SU-DHL-6 (cell line): ENCODE measurements around the gene GRID1.

Experiments used
- H2AFZ ChIP-seq: fragments of 200-600 bp; sonication (generic); 2 replicates; pipeline ENCODE4 v1.6.1; 2014; ENCODE audit warnings: low read depth, mild to moderate bottlenecking, moderate library complexity, mixed read lengths, antibody characterized with exemption, low read length; ENCODE audit not compliant: severe bottlenecking
- H3F3A ChIP-seq: fragments of 200-600 bp; shearing (Covaris generic); 2 replicates; pipeline ENCODE4 v1.6.0; 2016; ENCODE audit warnings: antibody characterized with exemption, mild to moderate bottlenecking; ENCODE audit not compliant: insufficient read depth
- H3K27ac ChIP-seq: fragments of 200-600 bp; sonication (generic); 2 replicates; pipeline ENCODE4 v1.5.1; 2016; ENCODE audit warnings: low read depth, mild to moderate bottlenecking, low read length, moderate library complexity, mixed read lengths
- H3K27me3 ChIP-seq: fragments of 200-600 bp; sonication (generic), shearing (Covaris generic); 2 replicates; pipeline ENCODE4 v1.6.0; 2014; ENCODE audit warnings: mild to moderate bottlenecking, low read length
- H3K36me3 ChIP-seq: fragments of 200-600 bp; sonication (generic); 2 replicates; pipeline ENCODE4 v1.6.1; 2014; ENCODE audit warnings: mild to moderate bottlenecking, low read length, mixed read lengths
- H3K4me2 ChIP-seq: fragments of 300-600, 200-600 bp; shearing (Covaris generic), sonication (generic); 2 replicates; pipeline ENCODE4 v1.6.0; 2014; ENCODE audit warnings: low read length, low read depth, mild to moderate bottlenecking; ENCODE audit not compliant: poor library complexity, severe bottlenecking
- H3K4me3 ChIP-seq: fragments of 200-600 bp; sonication (generic); 2 replicates; pipeline ENCODE4 v1.5.1; 2014; ENCODE audit warnings: antibody characterized with exemption, low read length, mild to moderate bottlenecking, mixed read lengths; ENCODE audit not compliant: insufficient read depth, poor library complexity, severe bottlenecking
- H3K79me2 ChIP-seq: fragments of 200-600 bp; sonication (generic); 2 replicates; pipeline ENCODE4 v1.6.1; 2014; ENCODE audit warnings: mild to moderate bottlenecking, low read length, moderate library complexity; ENCODE audit not compliant: insufficient read depth
- H3K9ac ChIP-seq: fragments of 200-600 bp; sonication (generic); 2 replicates; pipeline ENCODE4 v1.7.0; 2014; ENCODE audit warnings: mild to moderate bottlenecking, low read length
- H3K9me2 ChIP-seq: fragments of 200-600 bp; sonication (generic); replicated peaks from 2 replicates; pipeline ENCODE4 v1.6.1; 2014; ENCODE audit warnings: low read length; ENCODE audit not compliant: insufficient read depth
- H3K9me3 ChIP-seq: fragments of 200-600 bp; sonication (generic); 2 replicates; pipeline ENCODE4 v1.6.1; 2014; ENCODE audit warnings: low read length, mixed read lengths; ENCODE audit not compliant: insufficient read depth
- H4K20me1 ChIP-seq: fragments of 200-600 bp; sonication (generic); 2 replicates; pipeline ENCODE4 v1.6.1; 2014; ENCODE audit warnings: low read depth, mild to moderate bottlenecking, antibody characterized with exemption, low read length, moderate library complexity, mixed read lengths
- CTCF ChIP-seq: fragments of 200-600 bp; sonication (generic); IDR thresholded peaks from one replicate; pipeline ENCODE4 v1.5.1; 2017; ENCODE audit warnings: antibody characterized with exemption, mild to moderate bottlenecking, low read length, moderate library complexity; ENCODE audit not compliant: insufficient read depth, poor library complexity, severe bottlenecking
- EZH2phosphoT487 ChIP-seq: fragments of 200-600 bp; sonication (generic), shearing (Covaris generic); conservative IDR thresholded peaks from 2 replicates; pipeline ENCODE4 v1.6.1; 2018; ENCODE audit warnings: mild to moderate bottlenecking, antibody characterized with exemption, low read length, moderate library complexity, mixed read lengths

GRID1 gene

GRCh38 chr10:86053675-86054074 is 312.9 kb downstream of the GRID1 start:
- Histone ChIP-seq H2AFZ (no peak overlapping the region), H3K36me3 (no peaks in the 10 kb centered on the region), H3K9me3 (no peaks in the 10 kb centered on the region), H4K20me1 (no peaks in the 10 kb centered on the region), H3K27me3 (no peaks in the 10 kb centered on the region), H3F3A (no peaks in the 10 kb centered on the region), H3K79me2 (no peaks in the 10 kb centered on the region), H3K9me2 (no peaks in the 10 kb centered on the region), H3K4me3 (no peak overlapping the region), H3K4me2 (no peak overlapping the region), H3K9ac (no peak overlapping the region), H3K27ac (no peak overlapping the region)
- TF ChIP-seq CTCF (no peak), EZH2phosphoT487 (no peak)

GRCh38 chr10:86051586-86051985 is 315.0 kb downstream of the GRID1 start:
- Histone ChIP-seq H3K9ac (no peak overlapping the region), H3F3A (no peaks in the 10 kb centered on the region), H3K9me3 (no peaks in the 10 kb centered on the region), H3K27ac (no peak overlapping the region), H3K9me2 (no peaks in the 10 kb centered on the region), H3K36me3 (no peaks in the 10 kb centered on the region), H3K4me3 (no peak overlapping the region), H3K79me2 (no peaks in the 10 kb centered on the region), H4K20me1 (no peaks in the 10 kb centered on the region), H2AFZ (no peak overlapping the region), H3K4me2 (no peak overlapping the region), H3K27me3 (no peaks in the 10 kb centered on the region)
- TF ChIP-seq EZH2phosphoT487 (no peak), CTCF (no peak)

- TF ChIP-seq CTCF: no peak
- no peak for TF ChIP-seq EZH2phosphoT487
- H3K36me3 ChIP-seq: no peaks in the 10 kb centered on the region
Measured at GRCh38 chr10:86049442-86049841, 317.2 kb downstream of the GRID1 start.

GRCh38 chr10:86048973-86049372 is 317.6 kb downstream of the GRID1 start:
- H2AFZ ChIP-seq: no peak overlapping the region
- H3K4me2 ChIP-seq: no peak overlapping the region
- no peaks in the 10 kb centered on the region for H3K36me3 ChIP-seq
- H3K9me2 ChIP-seq: no peaks in the 10 kb centered on the region
- no peaks in the 10 kb centered on the region for H3K27me3 ChIP-seq
- H3K9me3 ChIP-seq: no peaks in the 10 kb centered on the region
- H3K4me3 ChIP-seq: no peak overlapping the region
- H4K20me1 ChIP-seq: no peaks in the 10 kb centered on the region
- H3K27ac ChIP-seq: no peak overlapping the region
- H3K9ac ChIP-seq: no peak overlapping the region
- no peaks in the 10 kb centered on the region for H3F3A ChIP-seq
- H3K79me2 ChIP-seq: no peaks in the 10 kb centered on the region
- TF ChIP-seq CTCF: no peak
- TF ChIP-seq EZH2phosphoT487: no peak

More at GRCh38 chr10:86049442-86049841, 317.2 kb downstream of the GRID1 start:
- no peaks in the 10 kb centered on the region for H3K9me2 ChIP-seq
- H3K27ac ChIP-seq: no peak overlapping the region
- H3K4me2 ChIP-seq: no peak overlapping the region
- H2AFZ ChIP-seq: no peak overlapping the region
- H3K79me2 ChIP-seq: no peaks in the 10 kb centered on the region
- H4K20me1 ChIP-seq: no peaks in the 10 kb centered on the region
- H3K4me3 ChIP-seq: no peak overlapping the region
- H3K27me3 ChIP-seq: no peaks in the 10 kb centered on the region
- H3K9ac ChIP-seq: no peak overlapping the region
- H3F3A ChIP-seq: no peaks in the 10 kb centered on the region
- H3K9me3 ChIP-seq: no peaks in the 10 kb centered on the region
